GM18907 (cell line): Measurements from ENCODE around the gene ZFYVE27.
A peak's percentile ranks its signal among the peaks of the same experiment; 100 is the strongest.

Source experiments
- ATAC-seq: cut with Tn5 transposase; IDR thresholded peaks from one replicate; pipeline ENCODE4 v1.9.1; 2021; ENCODE audit warnings: mild to moderate bottlenecking, moderate library complexity; ENCODE audit not compliant: unreplicated experiment

Gene ZFYVE27

GRCh38 chr10:97714401-97715258 is 22.3 kb upstream of the ZFYVE27 start:
- peak; percentile 44 for ATAC-seq

- no peak for ATAC-seq
Observed at GRCh38 chr10:97715259-97715874, 21.6 kb upstream of the ZFYVE27 start.

GRCh38 chr10:97717627-97718026 is 19.3 kb upstream of the ZFYVE27 start:
- ATAC-seq = no peak

- no peak for ATAC-seq
Observed at GRCh38 chr10:97718178-97718577, 18.8 kb upstream of the ZFYVE27 start.

GRCh38 chr10:97718659-97719142 is 18.2 kb upstream of the ZFYVE27 start:
- no peak for ATAC-seq

- ATAC-seq = no peak
Observed at GRCh38 chr10:97719602-97720001, 17.3 kb upstream of the ZFYVE27 start.

GRCh38 chr10:97721871-97722780 is 14.8 kb upstream of the ZFYVE27 start:
- no peak for ATAC-seq

GRCh38 chr10:97723001-97723400 is 13.9 kb upstream of the ZFYVE27 start:
- ATAC-seq = no peak

- no peak for ATAC-seq
Observed at GRCh38 chr10:97724341-97724941, 12.5 kb upstream of the ZFYVE27 start.

- no peak for ATAC-seq
Observed at GRCh38 chr10:97726636-97727178, 10.2 kb upstream of the ZFYVE27 start.

GRCh38 chr10:97729014-97729413 is 7.9 kb upstream of the ZFYVE27 start:
- no peak for ATAC-seq

- no peak for ATAC-seq
Observed at GRCh38 chr10:97731346-97732051, 5.4 kb upstream of the ZFYVE27 start.

- ATAC-seq = no peak
Observed at GRCh38 chr10:97732052-97732359, 4.9 kb upstream of the ZFYVE27 start.

GRCh38 chr10:97733256-97733655 is 3.7 kb upstream of the ZFYVE27 start:
- ATAC-seq = no peak

- no peak for ATAC-seq
Observed at GRCh38 chr10:97734021-97734420, 2.9 kb upstream of the ZFYVE27 start.

- peak; percentile 20 for ATAC-seq
Observed at GRCh38 chr10:97736403-97736901, 476 bp upstream of the ZFYVE27 start.

- ATAC-seq = no peak
Observed at GRCh38 chr10:97737770-97738265, 890 bp downstream of the ZFYVE27 start.

- ATAC-seq = no peak
Observed at GRCh38 chr10:97738616-97739015, 1.7 kb downstream of the ZFYVE27 start.

- ATAC-seq = no peak
Observed at GRCh38 chr10:97740613-97741012, 3.7 kb downstream of the ZFYVE27 start.
